ENCODE measurements around the gene C18orf54. TPM values are rescaled to one million over a fixed set of nuclear protein-coding genes. Genes with fewer than 3 reads are reported as not detected.
A peak's percentile ranks its signal among the peaks of the same experiment; 100 is the strongest.
"Not testable (repeated sequence)": the region's sequence is repeated elsewhere in the genome, so short reads cannot be mapped to it uniquely, and the experiment has no call there.

Gene C18orf54
- total RNA-seq, 2 experiments from 2014 or later = 8.2 to 8.8 TPM

- no peaks in the 10 kb centered on the region for H3K9me3 Mint-ChIP-seq
- peak overlapping the region; percentile 93 for H3K4me3 Mint-ChIP-seq
- ChIA-PET POLR2A (interaction anchor here (0.6 kb wide), 1 partner anchor 641 kb away, joined by 3 read pairs; no protein-coding TSS in a partner anchor), CTCF (interaction anchor here (0.7 to 2.3 kb wide), 5 partner anchors 11 to 136 kb away, joined by 3 to 9 read pairs (median 4); partner anchors contain the start of gene POLI)
- peaks cover 2% of the 10 kb centered on the region for H3K27me3 Mint-ChIP-seq
- H3K27ac Mint-ChIP-seq = peak overlapping the region; percentile 100
- DNase-seq = no peak
- peaks cover 28% of the 10 kb centered on the region for H3K4me1 Mint-ChIP-seq
- H3K36me3 Mint-ChIP-seq (ENCODE audit: low read depth) = peaks cover 17% of the 10 kb centered on the region
Measured at GRCh38 chr18:54358495-54359040, 862 bp downstream of the C18orf54 start.

GRCh38 chr18:54359233-54359632, 1.5 kb downstream of the C18orf54 start:
- peaks cover 29% of the 10 kb centered on the region for H3K4me1 Mint-ChIP-seq
- H3K36me3 Mint-ChIP-seq (ENCODE audit: low read depth) = peaks cover 17% of the 10 kb centered on the region
- no peak overlapping the region for H3K27ac Mint-ChIP-seq
- no peak for DNase-seq
- ChIA-PET POLR2A (no interaction called here), CTCF (interaction anchor here (2.3 kb wide), 1 partner anchor 137 kb away, joined by 9 read pairs; no protein-coding TSS in a partner anchor)
- no peaks in the 10 kb centered on the region for H3K9me3 Mint-ChIP-seq
- H3K27me3 Mint-ChIP-seq = peaks cover 2% of the 10 kb centered on the region
- peak overlapping the region; percentile 93 for H3K4me3 Mint-ChIP-seq

GRCh38 chr18:54360406-54360805, 2.7 kb downstream of the C18orf54 start:
- no peak overlapping the region for H3K27ac Mint-ChIP-seq
- peaks cover 17% of the 10 kb centered on the region for H3K36me3 Mint-ChIP-seq (ENCODE audit: low read depth)
- H3K4me1 Mint-ChIP-seq = peaks cover 29% of the 10 kb centered on the region
- no peak overlapping the region for H3K4me3 Mint-ChIP-seq
- H3K9me3 Mint-ChIP-seq = no peaks in the 10 kb centered on the region
- ChIA-PET CTCF (no interaction called here), POLR2A (no interaction called here)
- no peaks in the 10 kb centered on the region for H3K27me3 Mint-ChIP-seq
- DNase-seq = no peak

GRCh38 chr18:54378057-54378456, 20.4 kb downstream of the C18orf54 start:
- H3K9me3 Mint-ChIP-seq = no peaks in the 10 kb centered on the region
- H3K4me3 Mint-ChIP-seq = no peak overlapping the region
- no peaks in the 10 kb centered on the region for H3K27me3 Mint-ChIP-seq
- H3K4me1 Mint-ChIP-seq = no peaks in the 10 kb centered on the region
- no peak overlapping the region for H3K27ac Mint-ChIP-seq
- CTCF ChIA-PET = no interaction called here
- no peak for DNase-seq
- H3K36me3 Mint-ChIP-seq (ENCODE audit: low read depth) = peaks cover 15% of the 10 kb centered on the region
- POLR2A ChIA-PET = no interaction called here

GRCh38 chr18:54381640-54382039, 23.9 kb downstream of the C18orf54 start:
- POLR2A ChIA-PET = no interaction called here
- no peak for DNase-seq
- Mint-ChIP-seq H3K4me3 (no peak overlapping the region), H3K9me3 (no peaks in the 10 kb centered on the region), H3K27ac (no peak overlapping the region), H3K27me3 (no peaks in the 10 kb centered on the region), H3K36me3 (ENCODE audit: low read depth) (peaks cover 12% of the 10 kb centered on the region), H3K4me1 (no peaks in the 10 kb centered on the region)
- CTCF ChIA-PET = interaction anchor here (0.7 to 2.8 kb wide), 4 partner anchors 10 to 1872 kb away, joined by 3 to 9 read pairs (median 3); partner anchors contain the start of genes C18orf54 and STARD6

GRCh38 chr18:54382076-54382475, 24.4 kb downstream of the C18orf54 start:
- H3K36me3 Mint-ChIP-seq (ENCODE audit: low read depth) = peaks cover 12% of the 10 kb centered on the region
- no peaks in the 10 kb centered on the region for H3K27me3 Mint-ChIP-seq
- no peak overlapping the region for H3K27ac Mint-ChIP-seq
- H3K4me3 Mint-ChIP-seq = no peak overlapping the region
- DNase-seq = no peak
- POLR2A ChIA-PET = no interaction called here
- CTCF ChIA-PET = interaction anchor here (1.2 to 2.8 kb wide), 3 partner anchors 10 to 24 kb away, joined by 3 to 9 read pairs (median 3); partner anchors contain the start of genes C18orf54 and STARD6
- no peaks in the 10 kb centered on the region for H3K9me3 Mint-ChIP-seq
- H3K4me1 Mint-ChIP-seq = no peaks in the 10 kb centered on the region

- no peak for DNase-seq
- H3K27ac Mint-ChIP-seq = no peak overlapping the region
- peaks cover 12% of the 10 kb centered on the region for H3K36me3 Mint-ChIP-seq (ENCODE audit: low read depth)
- H3K4me3 Mint-ChIP-seq = no peak overlapping the region
- peaks cover under 1% of the 10 kb centered on the region for H3K4me1 Mint-ChIP-seq
- H3K27me3 Mint-ChIP-seq = no peaks in the 10 kb centered on the region
- POLR2A ChIA-PET = no interaction called here
- H3K9me3 Mint-ChIP-seq = no peaks in the 10 kb centered on the region
- CTCF ChIA-PET = interaction anchor here (1.2 to 2.8 kb wide), 3 partner anchors 9 to 25 kb away, joined by 3 to 9 read pairs (median 3); partner anchors contain the start of genes C18orf54 and STARD6
Measured at GRCh38 chr18:54382733-54383252, 25.1 kb downstream of the C18orf54 start.

GRCh38 chr18:54386043-54386442, 28.3 kb downstream of the C18orf54 start:
- DNase-seq = no peak
- Mint-ChIP-seq H3K36me3 (ENCODE audit: low read depth) (peaks cover 6% of the 10 kb centered on the region), H3K9me3 (no peaks in the 10 kb centered on the region), H3K4me3 (no peak overlapping the region), H3K27ac (no peak overlapping the region), H3K4me1 (peaks cover 25% of the 10 kb centered on the region), H3K27me3 (no peaks in the 10 kb centered on the region)
- ChIA-PET POLR2A (no interaction called here), CTCF (interaction anchor here (0.7 kb wide), 1 partner anchor 234 kb away, joined by 3 read pairs; no protein-coding TSS in a partner anchor)

GRCh38 chr18:54386800-54387495, 29.2 kb downstream of the C18orf54 start:
- CTCF ChIA-PET = interaction anchor here (0.8 kb wide), 1 partner anchor 29 kb away, joined by 4 read pairs; the partner anchor contains the start of genes C18orf54 and STARD6
- DNase-seq; H3K9me3 Mint-ChIP-seq; POLR2A ChIA-PET; H3K36me3 Mint-ChIP-seq (ENCODE audit: low read depth); H3K4me3 Mint-ChIP-seq; H3K27ac Mint-ChIP-seq; H3K27me3 Mint-ChIP-seq: not testable (repeated sequence)
- peaks cover 26% of the 10 kb centered on the region for H3K4me1 Mint-ChIP-seq

GRCh38 chr18:54387631-54388030, 29.9 kb downstream of the C18orf54 start:
- DNase-seq = no peak
- ChIA-PET CTCF (interaction anchor here (0.9 kb wide), 1 partner anchor 65 kb away, joined by 4 read pairs; no protein-coding TSS in a partner anchor), POLR2A (no interaction called here)
- H3K9me3 Mint-ChIP-seq = no peaks in the 10 kb centered on the region
- no peak overlapping the region for H3K27ac Mint-ChIP-seq
- H3K36me3 Mint-ChIP-seq (ENCODE audit: low read depth) = no peaks in the 10 kb centered on the region
- H3K4me3 Mint-ChIP-seq = no peak overlapping the region
- H3K4me1 Mint-ChIP-seq = peaks cover 26% of the 10 kb centered on the region
- no peaks in the 10 kb centered on the region for H3K27me3 Mint-ChIP-seq

GRCh38 chr18:54388203-54389142, 30.8 kb downstream of the C18orf54 start:
- Mint-ChIP-seq H3K27ac (no peak overlapping the region), H3K36me3 (ENCODE audit: low read depth) (no peaks in the 10 kb centered on the region), H3K27me3 (no peaks in the 10 kb centered on the region), H3K4me1 (peaks cover 26% of the 10 kb centered on the region), H3K9me3 (no peaks in the 10 kb centered on the region), H3K4me3 (no peak overlapping the region)
- peak; percentile 37 for DNase-seq
- CTCF ChIA-PET = interaction anchor here (0.9 kb wide), 1 partner anchor 66 kb away, joined by 4 read pairs; no protein-coding TSS in a partner anchor
- POLR2A ChIA-PET = no interaction called here

- ChIA-PET CTCF (no interaction called here), POLR2A (no interaction called here)
- H3K4me1 Mint-ChIP-seq = peaks cover 26% of the 10 kb centered on the region
- H3K36me3 Mint-ChIP-seq (ENCODE audit: low read depth) = no peaks in the 10 kb centered on the region
- no peaks in the 10 kb centered on the region for H3K27me3 Mint-ChIP-seq
- DNase-seq = no peak
- no peak overlapping the region for H3K4me3 Mint-ChIP-seq
- no peak overlapping the region for H3K27ac Mint-ChIP-seq
- H3K9me3 Mint-ChIP-seq = no peaks in the 10 kb centered on the region
Measured at GRCh38 chr18:54389143-54389505, 31.4 kb downstream of the C18orf54 start.

All from activated CD4-positive, alpha-beta T cell treated with anti-CD3 and anti-CD28 coated beads, Interleukin-2, amount 10 ng/mL, durations not matched to agents 7 days and 5 days (primary cell).